Brain microvascular endothelial cell (primary cell): ENCODE data around the gene COL8A1.
A peak's percentile ranks its signal among the peaks of the same experiment; 100 is the strongest.

Source experiments
- DNase-seq: peaks from one replicate; pipeline ENCODE4 v3.0.0-alpha.2; 2020
- H3K27ac ChIP-seq: fragments of 250-450 bp; sonication (Bioruptor Pico); 2 replicates; pipeline ENCODE4 v1.5.1; 2020; ENCODE audit warnings: mild to moderate bottlenecking, moderate library complexity
- H3K27me3 ChIP-seq: fragments of 250-450 bp; sonication (Bioruptor Pico); replicated peaks from 2 replicates; pipeline ENCODE4 v1.5.1; 2020; ENCODE audit warnings: mild to moderate bottlenecking
- H3K36me3 ChIP-seq: fragments of 250-450 bp; sonication (Bioruptor Pico); replicated peaks from 2 replicates; pipeline ENCODE4 v1.5.1; 2020; ENCODE audit warnings: mild to moderate bottlenecking
- H3K4me3 ChIP-seq: 2 replicates; pipeline ENCODE4 v1.5.1; 2011; ENCODE audit warnings: low read depth, mild to moderate bottlenecking, control low read depth, low read length, moderate library complexity
- in situ Hi-C: cut with HindIII; loops from 2 replicates; pipeline ENCODE4 v1.10.0; 2017; ENCODE audit warnings: low sequenced_read_pairs, low pct_ligation_motif_present
- TF ChIP-seq, protein P1 (sequence below): IDR thresholded peaks from 2 replicates; pipeline ENCODE4 v1.5.1; 2011; ENCODE audit warnings: low read depth, mild to moderate bottlenecking, moderate library complexity, low read length, control low read depth, inconsistent platforms; ENCODE audit errors: missing control alignments

The COL8A1 gene

DNA sequence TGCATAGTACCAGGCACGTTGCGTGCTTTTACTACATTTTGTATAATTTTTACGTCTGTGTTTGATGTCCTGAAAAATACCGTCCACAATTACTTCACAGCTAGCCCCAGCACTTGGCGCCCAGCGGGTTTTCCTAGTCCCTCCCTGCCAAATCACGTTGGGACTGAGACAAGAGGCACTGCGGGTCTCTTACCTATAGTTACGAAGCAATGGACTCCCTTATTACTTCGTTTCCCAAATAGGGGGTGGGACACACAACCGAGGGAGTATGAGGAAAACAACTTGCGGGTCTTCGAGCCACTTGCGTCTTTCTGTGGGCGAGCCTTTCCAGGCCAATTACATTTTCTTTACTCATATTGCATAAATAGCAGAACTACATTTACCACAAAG is 178.6 kb downstream of the COL8A1 start:
- no peak for DNase-seq
- TF ChIP-seq, protein P1, sequence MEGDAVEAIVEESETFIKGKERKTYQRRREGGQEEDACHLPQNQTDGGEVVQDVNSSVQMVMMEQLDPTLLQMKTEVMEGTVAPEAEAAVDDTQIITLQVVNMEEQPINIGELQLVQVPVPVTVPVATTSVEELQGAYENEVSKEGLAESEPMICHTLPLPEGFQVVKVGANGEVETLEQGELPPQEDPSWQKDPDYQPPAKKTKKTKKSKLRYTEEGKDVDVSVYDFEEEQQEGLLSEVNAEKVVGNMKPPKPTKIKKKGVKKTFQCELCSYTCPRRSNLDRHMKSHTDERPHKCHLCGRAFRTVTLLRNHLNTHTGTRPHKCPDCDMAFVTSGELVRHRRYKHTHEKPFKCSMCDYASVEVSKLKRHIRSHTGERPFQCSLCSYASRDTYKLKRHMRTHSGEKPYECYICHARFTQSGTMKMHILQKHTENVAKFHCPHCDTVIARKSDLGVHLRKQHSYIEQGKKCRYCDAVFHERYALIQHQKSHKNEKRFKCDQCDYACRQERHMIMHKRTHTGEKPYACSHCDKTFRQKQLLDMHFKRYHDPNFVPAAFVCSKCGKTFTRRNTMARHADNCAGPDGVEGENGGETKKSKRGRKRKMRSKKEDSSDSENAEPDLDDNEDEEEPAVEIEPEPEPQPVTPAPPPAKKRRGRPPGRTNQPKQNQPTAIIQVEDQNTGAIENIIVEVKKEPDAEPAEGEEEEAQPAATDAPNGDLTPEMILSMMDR, result no peak
- Histone ChIP-seq H3K27me3 (no peaks in the 10 kb centered on the region), H3K36me3 (no peaks in the 10 kb centered on the region), H3K4me3 (peak overlapping the region; percentile 83), H3K27ac (peak overlapping the region; percentile 99)
- in situ Hi-C loops, result no loop called here

DNA sequence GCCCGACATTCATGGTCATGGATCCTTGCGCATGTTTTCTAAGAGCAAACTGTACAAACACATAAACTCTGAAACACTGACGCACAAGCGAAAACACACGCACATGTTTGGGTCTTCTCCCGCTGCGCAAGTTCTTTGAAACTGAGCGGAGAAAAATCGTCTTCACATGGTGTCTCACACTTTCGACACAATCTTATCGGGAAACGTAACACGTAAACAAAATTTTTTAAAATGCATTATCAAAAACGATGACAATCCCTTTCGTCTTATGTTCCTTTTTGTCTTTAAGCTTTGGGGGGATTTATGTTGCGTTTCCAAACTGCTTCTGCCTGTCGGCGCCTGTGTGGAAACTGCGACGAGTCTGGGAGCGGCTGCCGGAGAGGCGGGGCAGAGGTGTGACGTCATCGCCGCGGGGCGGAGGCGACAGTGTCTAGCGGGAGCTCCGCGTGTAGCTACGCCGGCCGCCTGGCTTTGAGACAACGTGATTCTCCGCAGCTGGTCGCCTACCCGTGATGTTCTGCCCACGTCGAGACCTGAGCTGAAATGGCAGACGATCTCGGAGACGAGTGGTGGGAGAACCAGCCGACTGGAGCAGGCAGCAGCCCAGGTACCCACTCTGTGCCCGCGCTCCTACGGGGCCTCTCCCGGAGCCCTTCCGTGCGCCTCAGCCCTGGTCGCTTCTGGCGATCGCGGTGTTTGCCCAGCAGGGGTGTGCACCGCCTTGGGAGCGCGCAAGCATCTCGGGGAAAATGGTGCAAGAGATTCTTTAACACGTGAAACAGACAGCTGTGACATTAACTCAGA is 179.2 kb downstream of the COL8A1 start, which contains the start of gene CMSS1:
CMSS1 (plus strand) TSS at position 426 of the 804 bp plus-strand sequence.
- TF ChIP-seq, protein P1, result peak; percentile 49
- in situ Hi-C loops, result no loop called here

GRCh38 chr3:99818818-99819217 is 180.4 kb downstream of the COL8A1 start:
- TF ChIP-seq, protein P1, result no peak
- no peak overlapping the region for H3K27ac ChIP-seq
- in situ Hi-C loops, result no loop called here
- no peaks in the 10 kb centered on the region for H3K27me3 ChIP-seq
- no peak for DNase-seq
- no peaks in the 10 kb centered on the region for H3K36me3 ChIP-seq
- H3K4me3 ChIP-seq, result no peak overlapping the region

More for the DNA sequence above, 179.2 kb downstream of the COL8A1 start, which contains the start of gene CMSS1:
- peak within 1 kb of the TSS; percentile 83 for H3K4me3 ChIP-seq
- DNase-seq, result peak; percentile 91
- H3K36me3 ChIP-seq, result no peaks in the 10 kb centered on the region
- H3K27me3 ChIP-seq, result no peaks in the 10 kb centered on the region
- peak within 1 kb of the TSS; percentile 99 for H3K27ac ChIP-seq

DNA sequence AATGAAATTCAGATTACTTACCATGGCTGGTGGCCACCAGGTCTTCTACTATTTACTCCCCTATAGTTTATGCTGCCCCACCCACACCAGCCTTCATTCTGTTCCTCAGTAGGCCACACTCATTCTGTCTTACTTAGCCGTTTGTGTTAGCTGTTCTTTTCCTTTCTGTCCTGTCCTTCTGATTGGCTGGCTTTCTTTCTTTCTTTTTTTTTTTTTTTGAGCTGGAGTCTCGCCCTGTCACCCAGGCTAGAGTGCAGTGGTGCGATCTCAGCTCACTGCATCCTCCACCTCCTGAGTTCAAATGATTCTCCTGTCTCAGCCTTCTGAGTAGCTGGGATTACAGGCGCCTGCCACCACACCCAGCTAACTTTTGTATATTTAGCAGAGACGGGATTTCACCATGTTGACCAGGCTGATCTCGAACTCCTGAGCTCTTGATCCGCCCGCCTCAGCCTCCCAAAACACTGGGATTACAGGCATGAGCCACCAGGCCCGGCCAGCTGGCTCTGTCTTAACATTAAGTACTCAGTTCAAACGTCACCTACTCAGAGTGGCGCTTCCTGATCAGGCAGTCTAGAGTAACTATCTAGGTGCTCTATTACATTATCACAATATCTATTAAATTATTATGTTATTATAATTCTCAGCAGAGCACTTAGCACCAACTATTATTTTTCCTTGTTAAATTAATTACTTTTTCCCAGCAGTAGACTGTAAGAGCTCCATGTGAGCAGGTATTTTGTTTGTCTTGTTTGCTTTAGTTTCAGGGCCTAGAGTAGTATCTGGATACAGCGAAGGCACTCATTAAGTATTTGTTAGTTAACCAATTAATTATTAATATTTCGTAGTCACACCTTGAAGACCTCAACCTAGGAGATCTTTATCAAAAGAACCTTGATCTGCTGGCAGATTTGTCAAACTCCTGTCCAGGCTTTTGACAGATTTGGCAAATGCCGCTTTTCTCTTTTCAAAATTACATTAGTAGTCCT is 185.6 kb downstream of the COL8A1 start:
- in situ Hi-C loops, result no loop called here

GRCh38 chr3:99825004-99825640 is 186.7 kb downstream of the COL8A1 start:
- Histone ChIP-seq H3K27ac (no peak overlapping the region), H3K4me3 (no peak overlapping the region), H3K36me3 (no peaks in the 10 kb centered on the region), H3K27me3 (no peaks in the 10 kb centered on the region)
- in situ Hi-C loops, result loop anchor here (25.0 kb wide), 2 partner anchors 237 to 437 kb away; partner anchors contain the start of gene TBC1D23
- DNase-seq, result no peak
- TF ChIP-seq, protein P1, result no peak

More for the DNA sequence above, 185.6 kb downstream of the COL8A1 start:
- DNase-seq, result no peak
- Histone ChIP-seq H3K27me3 (no peaks in the 10 kb centered on the region), H3K36me3 (no peaks in the 10 kb centered on the region), H3K4me3 (no peak overlapping the region), H3K27ac (no peak overlapping the region)
- TF ChIP-seq, protein P1, result no peak
